Inflammatory macrophage (primary cell): ENCODE measurements around the gene FGFR4.
A peak's percentile ranks its signal among the peaks of the same experiment; 100 is the strongest.

ENCODE experiments used
- DNase-seq, 2 donors: peaks; one replicate each; pipeline ENCODE4 v3.0.0-alpha.2; 2020 to 2022

FGFR4 gene

GRCh38 chr5:177132136-177133095 is 45.7 kb downstream of the FGFR4 start:
- DNase-seq: no peak

GRCh38 chr5:177133096-177133852 is 46.6 kb downstream of the FGFR4 start, which contains the start of gene NSD1:
Gene NSD1, plus strand, starts transcription at chr5:177133773. Its CDS starts 1,331 bp downstream, at chr5:177135104.
- peak; percentile 82 to 89 for DNase-seq

GRCh38 chr5:177133853-177134696 is 47.4 kb downstream of the FGFR4 start:
- peak; percentile 41 to 67 for DNase-seq

GRCh38 chr5:177134697-177135225 is 48.0 kb downstream of the FGFR4 start:
- DNase-seq: peak in 1 of 2 donors; percentile 18

GRCh38 chr5:177140312-177140711 is 53.6 kb downstream of the FGFR4 start:
- no peak for DNase-seq

- no peak for DNase-seq
Measured at GRCh38 chr5:177141496-177141895, 54.8 kb downstream of the FGFR4 start.

GRCh38 chr5:177142098-177142611 is 55.4 kb downstream of the FGFR4 start:
- DNase-seq: no peak

GRCh38 chr5:177142778-177143177 is 56.1 kb downstream of the FGFR4 start:
- no peak for DNase-seq

GRCh38 chr5:177146891-177147638 is 60.4 kb downstream of the FGFR4 start:
- no peak for DNase-seq
